ENCODE results near the gene CCDC154. TPM values are rescaled to one million over a fixed set of nuclear protein-coding genes. Genes with fewer than 3 reads are reported as not detected.

CCDC154 gene
- total RNA-seq, 1 donor from 2014 or later = not detected

DNA sequence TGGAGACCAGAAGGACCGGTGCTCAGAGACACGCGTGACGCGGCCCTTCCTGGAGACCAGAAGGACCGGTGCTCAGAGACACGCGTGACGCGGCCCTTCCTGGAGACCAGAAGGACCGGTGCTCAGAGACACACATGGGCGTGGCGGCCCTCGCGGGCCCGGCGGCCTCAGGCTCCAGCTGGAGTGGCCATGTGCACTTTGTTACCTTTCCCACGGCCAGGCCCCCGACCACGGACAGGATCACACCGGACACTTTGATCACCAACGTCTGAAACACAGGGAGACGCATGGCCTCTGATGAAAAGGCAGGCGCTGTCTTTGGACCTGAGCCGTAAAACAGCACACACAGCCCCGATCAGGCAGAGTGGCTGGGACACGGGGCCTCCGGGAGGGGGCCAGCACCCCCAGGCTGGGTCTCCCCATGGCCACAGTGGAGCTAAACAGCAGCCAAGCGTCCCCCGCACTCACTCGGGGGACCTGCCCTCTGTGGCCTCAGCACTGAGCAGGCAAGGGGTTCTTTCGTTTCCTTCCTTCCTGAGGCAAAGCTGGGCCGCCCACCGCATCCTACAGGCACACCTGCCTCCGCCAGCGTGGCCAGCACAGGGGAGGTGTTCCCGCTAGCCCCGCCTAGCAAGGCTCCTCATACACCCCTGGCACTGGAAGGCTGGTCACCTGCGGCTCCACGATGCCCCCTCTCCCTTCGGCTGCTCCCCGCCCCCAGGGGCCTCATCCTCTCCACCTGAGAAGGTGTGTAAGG is 13.3 kb upstream of the CCDC154 start:
- no peaks in the 10 kb centered on the region for H3K36me3 ChIP-seq
- H3K4me3 Mint-ChIP-seq = no peak overlapping the region
- no peak for DNase-seq (ENCODE audit: low spot score)
- no peaks in the 10 kb centered on the region for H3F3A ChIP-seq (ENCODE audit: low read depth)
- no peak overlapping the region for H3K4me2 ChIP-seq
- TF ChIP-seq EZH2 (IDR thresholded peaks at IDR 0.05) (no peak), EZH2phosphoT487 (IDR thresholded peaks at IDR 0.05) (no peak), CTCF (IDR thresholded peaks at IDR 0.05) (no peak)
- H3K36me3 Mint-ChIP-seq = peaks cover 2% of the 10 kb centered on the region
- H3K79me2 ChIP-seq (ENCODE audit: low read depth) = no peaks in the 10 kb centered on the region
- H3K27me3 ChIP-seq = no peaks in the 10 kb centered on the region
- no peaks in the 10 kb centered on the region for H4K20me1 ChIP-seq (ENCODE audit: low read depth)
- H3K4me1 ChIP-seq = no peaks in the 10 kb centered on the region
- no peaks in the 10 kb centered on the region for H3K9me3 ChIP-seq (ENCODE audit: low read depth)
- H3K9me3 Mint-ChIP-seq = no peaks in the 10 kb centered on the region
- no peak overlapping the region for H3K27ac ChIP-seq
- H2AFZ ChIP-seq (replicated peaks) = no peak overlapping the region
- H3K4me1 Mint-ChIP-seq = no peaks in the 10 kb centered on the region
- no peak overlapping the region for H3K4me3 ChIP-seq
- H3K27me3 Mint-ChIP-seq (ENCODE audit: insufficient read depth, low read depth) = no peaks in the 10 kb centered on the region
- no peak overlapping the region for H3K9ac ChIP-seq
- no peak overlapping the region for H3K27ac Mint-ChIP-seq

GRCh38 chr16:1456951-1457350 is 12.6 kb upstream of the CCDC154 start:
- Histone ChIP-seq H3K4me2 (no peak overlapping the region), H3K36me3 (no peaks in the 10 kb centered on the region), H3K4me3 (no peak overlapping the region), H3K4me1 (no peaks in the 10 kb centered on the region), H3K27ac (no peak overlapping the region), H3K9ac (no peak overlapping the region), H4K20me1 (ENCODE audit: low read depth) (no peaks in the 10 kb centered on the region), H3K79me2 (ENCODE audit: low read depth) (no peaks in the 10 kb centered on the region), H3K27me3 (no peaks in the 10 kb centered on the region), H2AFZ (replicated peaks) (no peak overlapping the region), H3K9me3 (ENCODE audit: low read depth) (no peaks in the 10 kb centered on the region), H3F3A (ENCODE audit: low read depth) (no peaks in the 10 kb centered on the region)
- Mint-ChIP-seq H3K27ac (no peak overlapping the region), H3K4me3 (no peak overlapping the region), H3K27me3 (ENCODE audit: insufficient read depth, low read depth) (no peaks in the 10 kb centered on the region), H3K9me3 (no peaks in the 10 kb centered on the region), H3K36me3 (peaks cover 4% of the 10 kb centered on the region), H3K4me1 (no peaks in the 10 kb centered on the region)
- TF ChIP-seq EZH2phosphoT487 (IDR thresholded peaks at IDR 0.05) = no peak
- DNase-seq (ENCODE audit: low spot score) = no peak

DNA sequence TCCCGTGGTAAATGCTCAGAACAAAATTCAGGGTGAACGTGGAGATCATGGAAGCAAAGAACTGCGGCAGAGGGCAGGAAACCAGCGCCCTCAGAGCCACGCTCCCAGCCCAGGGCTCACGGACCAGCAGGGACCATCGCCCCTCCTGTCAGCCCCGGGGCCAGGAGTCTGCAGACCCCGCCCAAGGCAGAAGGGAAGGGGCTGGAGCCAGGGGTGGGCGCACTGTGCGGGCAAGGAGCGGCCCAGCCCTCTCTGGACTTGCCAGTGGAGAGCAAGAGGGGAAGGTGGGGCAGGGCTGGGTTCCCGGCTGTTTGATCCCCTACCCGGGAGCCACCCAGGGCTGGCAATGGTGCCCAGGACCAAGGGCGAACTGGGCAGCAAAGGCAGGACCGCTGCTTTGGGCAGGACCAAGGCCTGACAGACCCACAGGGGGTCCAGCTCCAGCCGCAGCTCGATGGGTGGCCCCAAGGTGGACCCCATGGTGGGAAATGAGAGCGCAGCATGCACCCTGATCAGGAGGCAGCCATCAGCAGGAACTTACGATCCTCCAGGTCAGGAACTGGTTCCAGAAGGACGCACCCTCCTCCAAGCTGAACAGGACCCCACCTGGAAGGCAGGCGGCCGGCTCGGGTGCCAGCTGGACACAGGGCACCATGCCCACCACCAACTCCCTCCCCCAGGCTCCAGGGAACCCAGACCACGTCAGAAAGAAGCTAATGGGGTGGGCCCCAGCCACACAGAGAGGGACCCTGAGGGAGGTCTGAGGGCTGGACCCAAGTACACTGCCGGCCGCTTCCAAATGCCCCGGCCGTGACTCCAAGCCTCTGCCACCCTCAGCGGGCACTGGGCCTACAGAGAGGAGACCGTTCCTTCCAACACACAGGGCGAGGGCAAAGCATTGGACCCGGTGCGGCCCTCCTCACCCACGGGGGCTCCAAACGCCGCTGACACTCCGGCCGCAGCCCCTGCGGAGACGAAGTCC is 11.1 kb upstream of the CCDC154 start:
- no peak overlapping the region for H3K4me3 Mint-ChIP-seq

More for the DNA sequence above, 11.1 kb upstream of the CCDC154 start:
- H3K9me3 Mint-ChIP-seq = no peaks in the 10 kb centered on the region
- H3K27me3 Mint-ChIP-seq (ENCODE audit: insufficient read depth, low read depth) = no peaks in the 10 kb centered on the region
- H3K4me3 ChIP-seq = no peak overlapping the region
- H3K36me3 Mint-ChIP-seq = peaks cover 7% of the 10 kb centered on the region
- no peaks in the 10 kb centered on the region for H3K79me2 ChIP-seq (ENCODE audit: low read depth)
- no peak overlapping the region for H3K9ac ChIP-seq
- no peaks in the 10 kb centered on the region for H3K36me3 ChIP-seq
- TF ChIP-seq CTCF (IDR thresholded peaks at IDR 0.05) (no peak), EZH2phosphoT487 (IDR thresholded peaks at IDR 0.05) (no peak), EZH2 (IDR thresholded peaks at IDR 0.05) (no peak)
- H4K20me1 ChIP-seq (ENCODE audit: low read depth) = no peaks in the 10 kb centered on the region
- H3K9me3 ChIP-seq (ENCODE audit: low read depth) = no peaks in the 10 kb centered on the region
- H2AFZ ChIP-seq (replicated peaks) = no peak overlapping the region
- no peak overlapping the region for H3K4me2 ChIP-seq
- no peak overlapping the region for H3K27ac Mint-ChIP-seq
- no peaks in the 10 kb centered on the region for H3K4me1 ChIP-seq
- H3K4me1 Mint-ChIP-seq = no peaks in the 10 kb centered on the region
- DNase-seq (ENCODE audit: low spot score) = no peak
- no peaks in the 10 kb centered on the region for H3K27me3 ChIP-seq
- H3F3A ChIP-seq (ENCODE audit: low read depth) = no peaks in the 10 kb centered on the region
- no peak overlapping the region for H3K27ac ChIP-seq
